HG03378 (cell line): Measurements from ENCODE around the gene TENT5A.

Source experiments
- ATAC-seq: cut with Tn5 transposase; IDR thresholded peaks from one replicate; pipeline ENCODE4 v1.9.1; 2021; ENCODE audit warnings: mild to moderate bottlenecking, moderate library complexity; ENCODE audit not compliant: unreplicated experiment

The TENT5A gene

GRCh38 chr6:81772741-81773140 is 20.3 kb upstream of the TENT5A start:
- ATAC-seq = peak; percentile 100

GRCh38 chr6:81771097-81771496 is 18.6 kb upstream of the TENT5A start:
- no peak for ATAC-seq

DNA sequence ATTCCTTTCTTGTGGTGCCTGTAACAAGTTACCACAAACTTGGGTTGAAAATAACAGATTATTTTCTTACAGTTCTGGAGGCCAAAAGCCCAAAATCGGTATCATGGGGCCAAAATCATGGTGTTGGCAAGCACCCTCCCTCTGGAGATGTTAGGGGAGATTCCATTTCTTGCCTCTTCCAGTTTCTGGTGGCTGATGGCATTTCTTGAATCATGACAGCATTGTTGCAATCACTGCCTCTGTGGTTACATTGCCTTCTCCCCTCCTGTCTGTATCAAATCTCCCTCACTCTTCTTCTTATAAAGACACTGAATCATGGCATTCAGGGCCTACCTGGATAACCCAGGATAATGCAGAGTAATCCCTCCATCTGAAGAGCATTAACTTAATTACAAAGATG is 17.9 kb upstream of the TENT5A start:
- ATAC-seq = no peak

DNA sequence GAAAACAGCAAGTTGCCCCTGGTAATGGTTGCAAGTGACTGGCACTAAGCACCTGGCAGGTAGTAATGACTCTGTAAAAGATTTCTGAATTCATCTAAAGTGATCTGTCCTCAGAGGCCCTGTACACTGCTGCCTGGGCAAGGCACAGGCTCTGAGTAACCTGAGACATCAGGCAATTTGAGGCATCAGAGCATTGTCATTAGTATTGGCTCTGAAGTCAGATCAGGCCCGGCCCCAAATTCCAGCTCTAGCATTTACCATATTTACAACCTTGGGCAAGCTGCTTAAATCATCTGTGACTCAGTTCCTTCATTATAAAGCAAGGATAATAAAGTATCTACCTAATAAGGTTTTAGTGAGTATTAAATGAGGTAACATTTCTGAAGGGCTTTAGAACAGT is 17.3 kb upstream of the TENT5A start:
- no peak for ATAC-seq

DNA sequence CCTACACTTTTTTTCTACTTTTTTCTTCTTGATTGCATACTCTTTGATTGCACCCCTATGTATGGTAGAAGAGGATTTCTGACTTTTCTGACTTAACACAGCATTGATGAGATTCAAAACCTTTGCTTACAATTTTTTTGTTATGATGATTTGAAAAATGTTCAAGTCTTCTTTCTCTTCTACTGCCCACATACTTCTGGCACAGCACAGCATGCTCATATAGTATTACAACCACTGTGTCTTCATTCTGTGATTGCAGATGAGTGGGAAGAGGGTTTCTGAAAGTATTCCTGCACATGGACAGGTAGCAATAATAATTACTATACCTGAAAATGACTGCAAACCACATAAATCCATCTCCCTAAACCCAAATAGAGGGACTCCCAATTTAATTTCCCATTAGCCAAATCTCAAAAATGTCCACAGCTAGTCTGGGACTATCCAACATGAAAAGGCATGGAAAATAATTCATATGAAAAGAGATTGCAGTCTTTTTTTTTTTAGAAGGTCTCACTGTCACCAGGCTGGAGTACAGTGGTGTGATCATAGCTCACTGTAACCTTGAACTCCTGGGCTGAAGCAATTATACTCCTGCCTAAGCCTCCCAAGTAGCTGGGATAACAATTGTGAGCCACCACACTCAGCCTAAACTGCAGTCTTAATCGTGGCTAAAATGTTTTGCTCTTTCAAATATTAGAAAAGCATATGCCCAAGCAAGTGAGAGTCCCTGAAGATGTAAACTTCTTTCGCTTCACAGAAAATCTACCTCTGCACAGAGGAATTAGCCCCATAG is 15.9 kb upstream of the TENT5A start:
- no peak for ATAC-seq

DNA sequence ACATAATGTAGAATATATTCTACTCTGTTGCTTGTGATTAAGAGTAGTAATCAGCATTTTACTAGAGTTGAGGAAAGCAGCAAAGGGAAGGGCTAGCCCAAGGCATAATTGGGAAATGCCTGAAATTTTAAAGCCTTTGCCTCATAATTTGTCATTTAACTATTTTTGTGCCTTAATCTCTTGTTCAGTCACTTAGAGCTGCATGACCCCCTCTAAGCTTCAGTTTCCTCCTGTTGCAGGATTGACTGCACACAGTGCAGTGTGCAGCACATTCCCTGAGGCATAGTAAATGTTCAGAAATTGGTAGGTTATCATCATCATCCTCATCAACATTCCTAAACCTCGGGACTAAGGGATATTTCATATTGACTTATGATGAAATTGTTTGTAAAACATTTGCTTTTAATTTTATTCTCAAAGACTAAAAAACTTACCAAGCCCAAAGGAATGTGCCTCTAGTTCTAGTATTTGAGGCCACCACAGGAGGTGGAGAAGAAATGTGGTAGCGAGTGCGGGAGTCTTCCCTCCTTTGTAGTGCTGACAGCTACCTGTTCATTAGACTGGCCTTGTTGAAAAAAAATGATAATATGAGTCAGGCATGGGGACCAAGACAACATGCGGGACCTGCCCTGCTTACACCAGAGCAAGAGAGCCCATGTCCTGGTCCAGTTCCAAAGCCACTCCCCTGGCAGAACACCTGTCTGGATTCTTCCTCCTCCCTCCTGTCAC is 14.8 kb upstream of the TENT5A start:
- ATAC-seq = no peak

DNA sequence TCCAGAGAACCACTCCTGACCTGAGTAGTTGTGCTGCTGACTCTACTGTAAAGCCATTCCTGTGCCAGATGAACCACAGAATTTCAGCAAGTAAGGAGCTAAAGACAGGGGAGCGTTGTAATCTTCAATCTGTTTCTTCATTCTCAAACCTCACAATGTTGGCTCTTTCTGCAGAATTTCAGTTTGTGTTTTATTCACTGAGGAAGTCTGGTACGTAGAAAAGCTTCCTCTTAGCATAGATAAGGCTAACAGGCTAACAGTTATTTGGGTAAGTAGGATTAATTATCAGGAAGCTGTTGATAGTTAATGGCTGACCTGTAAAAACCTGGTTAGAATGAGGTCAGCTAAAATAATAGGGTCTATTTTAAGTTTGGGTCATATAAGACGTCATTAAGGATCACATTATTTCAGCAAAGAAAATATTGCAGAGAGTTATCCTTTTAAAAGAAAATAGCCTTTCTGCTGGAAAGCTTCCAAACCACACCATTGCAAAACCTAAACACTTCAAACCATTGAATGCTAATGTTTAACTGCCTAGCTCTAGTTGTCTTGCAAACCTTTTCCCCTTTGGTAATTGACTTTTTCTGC is 14.1 kb upstream of the TENT5A start:
- peak; percentile 81 for ATAC-seq

- no peak for ATAC-seq
Observed at GRCh38 chr6:81764531-81764930, 12.1 kb upstream of the TENT5A start.

DNA sequence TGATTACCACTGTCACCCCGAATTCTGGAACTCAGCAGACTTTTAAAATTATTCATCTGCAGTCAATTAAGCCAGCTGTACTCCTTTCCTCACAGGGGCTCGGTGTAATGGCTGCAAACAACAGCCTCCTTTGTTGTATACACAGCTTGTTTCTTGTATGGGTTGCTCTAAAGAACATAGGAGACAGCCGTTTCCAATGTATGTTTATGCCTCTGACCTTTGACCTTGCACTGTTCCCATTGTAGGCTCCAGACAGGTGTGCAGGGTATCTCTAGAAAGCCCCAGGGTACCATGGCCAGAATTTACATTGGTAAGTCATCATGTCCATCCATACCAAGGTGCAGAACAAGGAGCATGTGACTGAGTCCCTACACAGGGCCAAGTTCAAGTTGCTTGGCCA is 11.5 kb upstream of the TENT5A start:
- ATAC-seq = no peak

DNA sequence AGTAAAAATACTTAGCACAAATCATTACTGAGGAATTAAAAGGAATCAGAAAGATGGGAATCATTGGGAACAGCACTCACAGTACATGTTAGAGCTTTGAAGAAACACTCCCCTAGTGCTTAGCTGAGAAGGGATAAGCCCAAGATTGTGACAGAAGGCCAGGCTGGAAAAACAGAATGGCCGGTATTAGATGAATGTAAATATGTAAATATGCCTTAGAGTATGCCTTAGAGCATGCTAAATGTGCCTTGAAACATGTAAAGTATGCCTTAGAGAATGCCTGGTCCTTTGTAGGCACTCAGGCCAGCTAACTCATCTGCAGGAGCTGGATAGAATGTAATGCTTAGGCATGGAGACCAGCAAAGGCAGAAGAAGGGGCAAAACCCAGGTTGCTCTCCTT is 10.6 kb upstream of the TENT5A start:
- no peak for ATAC-seq

- no peak for ATAC-seq
Observed at GRCh38 chr6:81762606-81763005, 10.1 kb upstream of the TENT5A start.

DNA sequence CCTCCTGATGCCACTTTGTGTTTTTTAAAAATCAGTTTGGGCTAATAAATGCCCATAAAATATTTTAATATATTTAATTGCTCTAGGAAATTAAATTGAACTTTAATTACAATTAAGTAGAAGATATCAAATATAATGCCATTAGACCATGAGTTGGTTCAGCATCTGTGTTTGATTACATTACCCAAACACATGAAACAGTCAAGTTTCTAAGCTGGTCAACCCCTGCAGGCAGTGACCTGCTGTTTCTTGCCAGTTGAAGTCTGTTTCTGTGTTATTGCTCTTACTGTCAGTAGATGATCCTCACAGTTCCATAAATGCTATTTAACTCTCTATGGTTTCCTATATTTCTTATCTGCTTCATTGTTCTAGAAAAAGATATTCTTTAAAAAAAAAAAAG is 9.7 kb upstream of the TENT5A start:
- no peak for ATAC-seq

DNA sequence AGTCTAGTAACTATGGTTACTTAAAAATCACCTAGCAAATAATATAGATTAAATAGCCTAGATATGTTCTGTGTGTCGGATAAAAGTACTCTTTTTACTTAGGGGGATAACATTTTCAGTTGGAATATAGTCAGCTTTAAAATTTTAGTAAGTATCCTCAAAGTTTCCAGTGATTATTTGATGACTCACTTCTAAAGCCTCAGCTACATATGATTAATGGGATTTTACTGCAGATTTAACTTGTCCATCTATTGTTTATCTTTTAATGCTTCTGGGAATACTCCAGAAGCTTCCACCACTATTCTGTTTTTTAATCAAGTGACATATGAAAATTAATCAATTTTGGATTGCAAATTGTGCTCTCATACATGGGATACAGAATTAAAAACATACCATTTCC is 8.7 kb upstream of the TENT5A start:
- no peak for ATAC-seq

- ATAC-seq = peak; percentile 77
Observed at GRCh38 chr6:81759782-81760181, 7.3 kb upstream of the TENT5A start.

- ATAC-seq = no peak
Observed at GRCh38 chr6:81758221-81758620, 5.7 kb upstream of the TENT5A start.

DNA sequence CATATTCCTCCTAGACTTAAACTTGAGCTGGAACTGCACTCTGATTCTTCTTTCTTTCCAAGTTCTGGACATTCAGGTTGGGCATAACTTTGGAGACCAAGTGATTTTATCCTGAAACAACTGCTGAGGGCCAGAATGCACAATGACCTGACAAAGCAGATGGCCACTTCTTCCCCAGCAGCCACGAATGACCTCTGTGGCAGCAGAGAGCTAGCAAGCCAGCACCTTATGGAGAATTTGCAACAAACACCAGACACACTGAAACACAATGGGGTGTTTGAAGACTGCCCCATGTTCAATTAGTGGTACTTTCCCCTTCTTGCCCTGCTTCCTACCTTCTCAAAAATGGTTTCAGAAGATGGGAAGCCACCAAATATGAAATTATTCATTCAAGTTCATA is 4.2 kb upstream of the TENT5A start:
- ATAC-seq = no peak

DNA sequence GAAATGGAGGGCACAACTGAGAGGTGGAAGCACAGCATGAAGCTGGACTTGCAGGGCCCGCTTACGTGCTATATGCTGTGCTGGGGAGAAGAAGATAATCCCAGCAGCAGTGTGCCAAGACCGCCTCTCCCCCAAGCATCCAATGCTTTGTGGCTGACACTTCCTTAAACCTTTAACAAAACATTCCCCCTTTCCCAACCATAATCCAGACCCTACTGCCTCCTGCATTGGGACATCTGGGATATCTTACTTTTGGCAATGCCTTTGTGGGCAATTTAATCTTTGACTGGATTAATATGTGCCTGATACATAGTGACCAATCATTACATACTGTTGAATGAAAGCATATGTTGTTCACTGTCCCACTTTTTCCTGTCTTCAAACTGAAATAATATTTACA is 3.1 kb upstream of the TENT5A start:
- no peak for ATAC-seq

GRCh38 chr6:81754906-81755305 is 2.4 kb upstream of the TENT5A start:
- ATAC-seq = no peak

- peak; percentile 39 for ATAC-seq
Observed at GRCh38 chr6:81753711-81754577, 1.5 kb upstream of the TENT5A start.

GRCh38 chr6:81752921-81753710 is 635 bp upstream of the TENT5A start:
- peak; percentile 44 for ATAC-seq
